Right ventricle myocardium superior (tissue), 1 donor: ENCODE results near the gene ARHGAP24. TPM values are rescaled to one million over a fixed set of nuclear protein-coding genes. Genes with fewer than 3 reads are reported as not detected.

ENCODE experiments used
- ATAC-seq: fragments of 200-7000 bp; cut with Tn5 transposase; one replicate; pipeline ENCODE4 v1.9.1; 2020; ENCODE audit warnings: mild to moderate bottlenecking; ENCODE audit not compliant: poor library complexity
- DNase-seq: peaks from one replicate; pipeline ENCODE4 v3.0.0-alpha.2; 2020
- intact Hi-C: fragments of 100-400 bp; cut with DNase I; formaldehyde crosslinking; loops from one replicate; pipeline ENCODE4 v1.11.2; 2022
- total RNA-seq: library from RNA; stranded (reverse); fragmentation: NEBNext Ultra II Directional; extraction: Animal tissue kit (Norgen Biotek cat#: 25700); gene quantifications from one replicate; pipeline ENCODE4 v1.2.1, GENCODE V29; 2021
- donor health status: DM: no; HTN: yes; CAD: no; lungs with severe emphysema.

Gene ARHGAP24
- total RNA-seq, 1 donor from 2014 or later: 11.1 TPM

DNA sequence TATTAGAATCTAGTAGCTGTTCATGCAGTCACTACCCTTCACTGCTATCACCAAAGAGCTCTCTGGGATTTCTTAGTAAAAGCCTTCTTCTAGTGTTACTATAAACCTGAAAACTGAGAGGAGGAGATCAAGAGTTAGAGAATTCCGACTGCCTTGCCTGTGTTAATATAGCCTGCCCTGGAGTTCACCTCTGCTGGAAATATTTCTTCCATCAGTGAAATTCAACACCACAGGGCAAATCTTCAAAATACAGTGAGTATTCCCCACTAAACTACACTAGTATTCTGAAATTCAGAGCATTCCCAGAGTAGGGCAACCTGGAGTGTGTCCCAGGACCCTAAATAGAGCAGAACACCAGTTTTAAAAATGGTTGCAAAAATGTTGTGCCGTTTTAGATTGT is 301.1 kb downstream of the ARHGAP24 start:
- no peak for ATAC-seq
- intact Hi-C loops: no loop called here
- no peak for DNase-seq

DNA sequence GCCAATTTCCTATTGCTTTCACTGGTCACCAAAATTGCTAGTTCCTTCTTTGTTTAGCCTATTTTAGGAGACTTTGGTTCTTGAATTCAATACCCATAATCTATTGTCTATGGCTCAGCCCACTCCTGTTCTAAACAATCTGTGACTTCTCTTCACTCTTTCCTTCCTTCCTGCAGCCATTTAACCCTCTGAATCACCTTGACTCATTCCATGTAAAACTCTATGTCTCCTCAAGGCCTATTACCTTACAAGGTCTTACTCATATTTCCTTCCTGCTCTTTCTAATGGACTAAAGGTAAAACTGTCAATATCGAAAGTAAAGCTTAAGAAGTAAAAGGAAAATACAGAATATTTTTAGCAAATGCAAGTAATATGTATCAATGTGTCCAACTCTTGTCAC is 301.6 kb downstream of the ARHGAP24 start:
- intact Hi-C loops: no loop called here
- ATAC-seq (no peak), DNase-seq (no peak)

DNA sequence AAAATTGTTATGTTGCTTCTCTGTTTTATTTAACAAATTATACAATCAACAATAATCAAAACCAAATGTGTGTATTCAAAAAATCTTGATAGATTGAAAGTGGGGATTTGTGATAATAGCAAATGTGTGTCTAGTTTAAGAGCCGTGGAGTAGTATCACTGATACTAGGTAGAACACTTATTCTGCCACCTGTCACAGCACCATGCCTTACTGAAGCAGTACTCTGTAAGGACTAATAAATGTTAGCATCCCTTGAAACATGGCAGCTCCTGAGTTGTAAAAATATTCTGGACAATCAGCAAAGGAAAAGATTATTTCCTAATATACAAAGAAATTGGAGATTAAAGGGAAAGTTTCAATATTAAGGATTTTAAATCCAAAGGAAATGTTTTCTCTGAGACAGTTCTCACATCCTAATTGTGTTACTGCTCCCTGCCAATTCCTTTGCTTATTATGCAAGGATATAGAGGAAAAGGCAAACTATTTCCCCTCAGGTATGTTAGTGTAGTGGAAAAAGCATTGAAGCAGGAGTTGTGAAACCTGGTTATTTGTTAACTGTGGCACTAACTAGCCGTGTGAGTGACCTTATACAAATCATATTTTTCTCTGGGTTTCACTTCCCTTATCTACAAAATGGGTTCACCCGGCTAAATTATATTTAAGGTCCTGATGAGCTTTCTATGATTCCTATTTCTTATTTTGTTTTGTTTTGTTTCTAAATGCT is 303.1 kb downstream of the ARHGAP24 start:
- intact Hi-C loops: no loop called here
- ATAC-seq (peak; percentile 48), DNase-seq (no peak)

DNA sequence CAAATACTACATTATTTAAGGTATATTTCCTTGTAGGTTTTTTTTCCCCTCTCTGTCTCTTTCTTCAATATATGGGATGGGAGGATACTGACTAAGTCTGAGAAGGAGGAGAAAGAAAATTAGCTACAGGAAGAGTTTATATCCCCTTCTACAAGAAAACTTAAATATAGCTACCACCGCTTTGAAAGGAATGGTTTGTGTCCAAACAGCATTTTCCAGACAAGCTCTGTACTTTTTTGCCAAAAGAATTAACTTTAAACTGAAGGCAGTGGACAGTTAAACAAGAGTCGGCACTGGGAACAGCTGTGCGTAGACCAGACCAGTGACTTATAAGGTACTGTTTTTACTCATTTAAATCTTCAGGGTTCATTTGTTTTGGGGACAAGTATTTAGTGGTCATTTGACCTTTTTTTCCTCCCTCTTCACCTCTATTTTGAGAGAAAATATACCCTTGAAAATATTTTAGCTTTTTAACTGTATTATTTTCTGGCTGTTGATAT is 303.7 kb downstream of the ARHGAP24 start:
- DNase-seq (no peak), ATAC-seq (peak; percentile 54)
- intact Hi-C loops: no loop called here

DNA sequence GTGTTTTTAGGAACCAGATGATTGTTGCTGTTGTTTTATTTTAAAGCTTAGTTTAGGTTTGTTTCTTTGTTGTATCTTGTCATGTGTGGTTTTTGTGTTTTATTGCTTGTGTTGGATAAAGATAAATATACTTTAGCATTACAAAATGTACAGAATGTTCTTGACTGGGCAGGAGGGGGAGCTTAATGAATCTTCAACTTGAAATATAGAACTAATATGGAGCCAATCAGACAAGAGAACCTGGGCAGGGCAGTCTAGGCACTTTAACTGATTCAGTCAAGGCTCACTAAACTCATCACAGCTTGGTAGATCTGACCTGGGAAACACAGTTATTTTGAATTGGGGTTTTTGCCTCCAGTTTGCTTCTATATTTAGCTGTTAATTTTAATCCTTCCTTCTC is 304.2 kb downstream of the ARHGAP24 start:
- intact Hi-C loops: no loop called here
- DNase-seq (no peak), ATAC-seq (peak; percentile 44)

DNA sequence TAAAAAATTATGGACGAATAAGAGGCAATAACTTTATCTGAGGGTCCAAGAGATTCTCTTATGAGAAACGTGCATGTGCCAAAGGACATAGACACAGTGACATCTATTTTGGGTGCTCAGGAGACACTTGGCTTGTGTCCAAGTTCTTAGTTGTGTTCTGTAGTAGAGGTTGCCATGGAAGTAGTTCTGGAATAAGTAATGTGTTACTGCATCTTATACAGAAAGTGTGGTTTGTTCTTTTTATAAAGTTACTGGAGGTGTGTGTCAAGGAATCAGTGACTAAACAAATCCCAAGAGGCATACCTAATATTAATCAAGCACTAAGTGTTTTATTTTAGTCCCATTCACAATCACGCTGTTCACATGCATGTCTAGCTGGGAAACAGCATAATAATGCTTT is 305.7 kb downstream of the ARHGAP24 start:
- intact Hi-C loops: no loop called here
- ATAC-seq: peak; percentile 80

DNA sequence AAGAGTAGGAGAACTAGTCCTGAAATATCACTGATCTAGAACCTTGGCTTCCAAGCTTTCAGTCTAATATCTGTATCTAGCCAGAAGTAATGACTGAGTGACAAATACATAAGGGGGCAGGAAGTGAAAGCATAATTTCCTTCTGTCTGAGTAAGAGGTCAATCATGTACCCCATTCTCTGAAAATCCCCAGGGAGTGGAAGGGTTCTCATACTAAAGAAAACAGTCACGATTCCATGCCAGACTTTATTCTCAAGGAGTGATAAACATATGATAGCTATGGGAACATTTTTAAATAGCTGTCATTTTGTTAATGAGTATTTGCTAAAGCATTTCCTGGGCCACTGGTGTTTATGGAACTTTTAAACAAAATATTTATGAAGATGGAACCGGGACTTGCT is 308.5 kb downstream of the ARHGAP24 start:
- ATAC-seq (no peak), DNase-seq (no peak)
- intact Hi-C loops: no loop called here

More for the DNA sequence above, 305.7 kb downstream of the ARHGAP24 start:
- no peak for DNase-seq

DNA sequence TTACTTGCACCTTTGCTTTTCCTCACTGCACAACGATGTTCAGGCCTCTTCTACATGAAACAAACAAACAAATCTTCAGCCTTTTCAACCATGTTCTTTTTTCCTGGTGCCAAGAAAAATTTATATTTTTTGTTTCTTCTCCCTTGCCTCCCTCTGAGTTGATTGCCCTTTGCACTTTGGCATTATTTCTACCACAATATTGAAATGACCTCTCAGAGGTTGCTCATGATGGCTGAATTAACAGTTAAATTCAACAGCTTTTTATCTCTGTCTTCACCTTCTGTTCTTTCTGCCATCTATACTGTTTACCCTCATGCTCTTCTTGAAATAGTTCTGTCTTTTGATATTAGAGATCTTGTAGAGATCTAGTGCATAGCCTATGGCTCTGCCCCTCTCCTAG is 308.9 kb downstream of the ARHGAP24 start:
- no peak for DNase-seq
- intact Hi-C loops: no loop called here
- no peak for ATAC-seq

DNA sequence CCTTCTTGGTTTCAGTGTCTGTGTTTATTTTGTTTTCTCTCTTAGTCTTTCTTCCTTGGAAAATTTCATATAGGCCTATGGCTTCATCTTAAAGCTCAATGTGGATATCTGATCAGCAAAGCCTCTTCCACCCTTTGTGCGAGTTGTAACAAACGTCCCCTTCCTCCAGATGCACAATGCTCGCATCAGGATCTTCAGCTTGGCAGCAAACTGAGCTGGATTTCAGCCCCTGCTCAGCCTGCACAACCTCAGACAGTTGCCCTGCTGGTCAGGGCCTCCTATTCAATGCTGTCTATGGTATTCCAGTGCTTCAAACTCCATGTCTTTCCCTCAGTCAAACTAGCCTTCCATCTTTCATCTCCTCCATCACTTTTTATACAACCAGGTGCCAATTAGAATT is 309.4 kb downstream of the ARHGAP24 start:
- ATAC-seq (no peak), DNase-seq (no peak)
- intact Hi-C loops: no loop called here

DNA sequence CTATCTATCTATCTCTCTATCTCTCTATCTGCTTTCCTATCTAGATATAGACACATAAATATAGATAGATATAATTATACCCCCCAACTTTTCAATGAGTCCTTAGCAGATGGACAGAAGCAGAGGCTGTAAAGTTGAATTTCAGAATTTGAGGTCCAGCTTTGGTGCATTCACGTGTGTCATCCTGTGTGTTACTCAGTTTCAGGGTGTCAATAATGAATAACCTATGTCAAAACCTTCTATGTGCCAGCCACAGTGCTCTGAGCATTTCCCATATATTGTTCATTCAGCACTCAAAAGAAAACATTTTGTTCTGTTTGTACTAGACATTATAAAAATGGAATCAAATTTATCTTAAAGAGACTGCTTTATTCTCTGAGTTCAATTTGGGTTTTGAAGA is 310.0 kb downstream of the ARHGAP24 start:
- intact Hi-C loops: no loop called here
- no peak for DNase-seq
- no peak for ATAC-seq

DNA sequence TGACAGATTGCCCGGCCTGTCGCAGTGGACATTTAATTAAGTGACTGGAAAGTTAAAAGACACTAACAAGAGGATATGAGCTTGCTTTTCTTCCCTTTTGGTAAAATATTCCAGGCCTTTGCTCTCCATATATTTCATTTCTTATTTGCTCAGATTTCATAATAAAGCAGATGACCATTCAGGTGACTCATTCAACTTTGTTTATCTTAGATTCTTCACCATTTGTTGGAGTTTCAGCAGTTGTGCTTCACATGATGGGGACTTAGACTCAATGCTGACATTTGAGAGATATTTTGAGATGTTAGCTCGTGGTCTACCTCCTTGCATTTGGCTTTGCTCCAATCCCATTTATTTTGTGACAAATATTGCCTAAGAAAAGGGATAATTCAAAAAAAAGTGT is 312.2 kb downstream of the ARHGAP24 start:
- intact Hi-C loops: no loop called here
- ATAC-seq (no peak), DNase-seq (no peak)

DNA sequence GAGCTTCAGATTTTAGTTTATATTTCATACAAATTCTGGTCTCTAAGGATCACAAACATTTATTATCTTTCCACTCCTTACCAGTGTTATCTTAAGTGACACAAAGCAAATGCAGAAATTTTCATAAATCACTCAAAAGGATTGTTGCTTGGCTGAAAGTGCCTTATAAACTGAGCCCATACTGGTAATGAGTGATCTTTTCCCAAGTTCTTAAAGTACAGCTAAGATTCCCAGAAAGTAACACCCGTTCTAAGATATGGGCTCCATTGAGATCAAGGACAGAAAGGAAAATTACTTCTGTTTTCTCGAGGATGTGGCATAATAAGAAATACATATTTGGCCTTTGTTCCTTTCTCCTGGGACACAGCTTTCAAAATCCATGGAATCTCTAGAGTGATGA is 313.7 kb downstream of the ARHGAP24 start:
- ATAC-seq (no peak), DNase-seq (no peak)
- intact Hi-C loops: no loop called here

DNA sequence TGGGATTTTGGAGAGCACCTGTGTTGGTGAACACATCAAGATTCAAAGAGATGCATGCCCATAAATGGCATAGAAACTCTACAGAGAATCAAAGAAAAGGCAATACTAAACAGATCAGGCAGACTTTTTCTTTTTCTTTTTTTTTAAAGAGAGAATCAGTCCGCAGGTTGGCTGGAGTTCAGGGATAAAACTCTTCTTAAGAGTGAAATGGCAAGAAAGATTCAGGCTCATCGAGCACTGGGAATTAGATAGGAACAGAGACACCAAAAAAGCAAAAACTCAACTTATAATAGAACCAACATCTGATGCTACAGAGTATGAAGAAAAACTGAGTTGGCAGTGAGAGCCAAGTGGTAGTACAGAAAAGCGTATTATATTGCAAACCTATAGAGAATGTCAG is 314.3 kb downstream of the ARHGAP24 start:
- no peak for DNase-seq
- no peak for ATAC-seq
- intact Hi-C loops: no loop called here

DNA sequence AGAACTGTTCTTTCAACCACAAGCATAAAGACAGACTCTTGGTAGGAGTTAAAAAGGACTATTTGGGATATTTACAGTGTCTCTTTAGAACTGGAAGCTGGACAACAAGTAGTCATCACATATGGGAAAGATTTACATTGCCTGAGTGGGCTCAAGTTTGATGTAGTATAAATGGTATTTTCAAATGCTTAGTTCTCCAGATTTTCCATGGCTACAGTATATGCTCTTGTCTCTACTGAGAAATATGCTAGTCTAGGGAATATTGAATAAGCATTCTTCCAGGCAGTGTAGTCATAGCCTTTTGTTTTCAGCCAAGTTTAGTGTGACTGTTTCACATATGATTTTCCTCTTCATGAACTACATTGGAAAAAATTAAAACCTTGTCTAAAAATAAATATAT is 315.6 kb downstream of the ARHGAP24 start:
- ATAC-seq (no peak), DNase-seq (no peak)
- intact Hi-C loops: loop anchor here (10.0 kb wide), 1 partner anchor 254 kb away; no protein-coding TSS in a partner anchor

DNA sequence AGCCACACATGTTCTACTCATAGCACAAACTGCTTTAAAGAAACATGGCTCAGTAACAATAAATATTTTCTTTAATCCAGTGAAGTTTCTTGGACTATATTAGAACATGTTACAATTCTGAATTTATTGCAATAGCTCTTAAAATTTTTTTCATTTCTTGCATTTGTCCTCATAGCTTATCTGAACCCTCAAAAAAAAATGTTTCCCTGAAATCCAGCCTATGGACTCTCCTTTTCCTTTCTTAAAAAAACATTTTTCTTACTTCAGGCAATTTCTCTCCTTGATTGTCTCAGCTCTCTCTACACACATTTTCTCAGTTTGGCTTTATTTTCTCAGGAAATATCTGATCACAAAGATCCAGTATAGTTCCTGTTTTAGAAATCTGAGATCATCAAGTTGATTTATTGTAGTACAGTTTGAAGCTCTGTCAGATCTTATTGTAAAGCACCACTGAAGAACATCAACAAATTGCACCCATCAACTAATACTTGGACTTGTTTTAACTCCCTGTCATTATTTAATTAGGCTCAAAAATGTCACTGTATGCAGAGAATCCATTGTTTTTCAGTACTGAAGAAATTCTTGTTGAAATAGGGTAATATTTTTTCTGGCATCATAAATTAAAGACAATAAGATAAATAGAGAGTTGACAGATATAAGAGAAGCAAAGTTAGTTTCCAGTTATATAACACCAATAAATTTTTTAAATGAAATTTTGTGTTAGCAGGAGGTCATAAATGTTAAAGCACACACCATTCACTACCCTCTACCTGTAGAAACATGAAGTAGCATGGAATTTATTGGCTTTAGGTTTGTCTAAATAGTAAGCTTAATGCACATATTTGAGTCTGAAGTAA is 317.7 kb downstream of the ARHGAP24 start:
- ATAC-seq: no peak
- intact Hi-C loops: loop anchor here (10.0 kb wide), 1 partner anchor 252 kb away; no protein-coding TSS in a partner anchor

DNA sequence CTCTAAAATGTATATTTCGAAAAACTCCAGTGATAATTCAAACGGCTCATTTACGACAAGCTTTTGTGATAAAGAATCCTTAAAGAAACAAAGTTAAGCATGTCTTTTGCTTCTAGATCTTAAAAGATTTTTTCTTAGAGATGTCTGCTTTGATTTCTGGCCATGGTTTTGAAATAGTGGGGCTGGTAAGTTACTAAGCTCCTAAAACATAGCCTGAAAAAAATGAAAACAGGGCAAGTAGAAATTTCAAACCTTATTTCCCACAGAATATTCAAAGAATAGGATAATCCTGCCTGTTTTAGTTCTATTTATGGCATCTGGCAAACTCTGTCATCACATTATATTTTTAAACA is 318.3 kb downstream of the ARHGAP24 start:
- intact Hi-C loops: loop anchor here (10.0 kb wide), 1 partner anchor 252 kb away; no protein-coding TSS in a partner anchor
- ATAC-seq: no peak
- no peak for DNase-seq

More for the DNA sequence above, 317.7 kb downstream of the ARHGAP24 start:
- DNase-seq: no peak

DNA sequence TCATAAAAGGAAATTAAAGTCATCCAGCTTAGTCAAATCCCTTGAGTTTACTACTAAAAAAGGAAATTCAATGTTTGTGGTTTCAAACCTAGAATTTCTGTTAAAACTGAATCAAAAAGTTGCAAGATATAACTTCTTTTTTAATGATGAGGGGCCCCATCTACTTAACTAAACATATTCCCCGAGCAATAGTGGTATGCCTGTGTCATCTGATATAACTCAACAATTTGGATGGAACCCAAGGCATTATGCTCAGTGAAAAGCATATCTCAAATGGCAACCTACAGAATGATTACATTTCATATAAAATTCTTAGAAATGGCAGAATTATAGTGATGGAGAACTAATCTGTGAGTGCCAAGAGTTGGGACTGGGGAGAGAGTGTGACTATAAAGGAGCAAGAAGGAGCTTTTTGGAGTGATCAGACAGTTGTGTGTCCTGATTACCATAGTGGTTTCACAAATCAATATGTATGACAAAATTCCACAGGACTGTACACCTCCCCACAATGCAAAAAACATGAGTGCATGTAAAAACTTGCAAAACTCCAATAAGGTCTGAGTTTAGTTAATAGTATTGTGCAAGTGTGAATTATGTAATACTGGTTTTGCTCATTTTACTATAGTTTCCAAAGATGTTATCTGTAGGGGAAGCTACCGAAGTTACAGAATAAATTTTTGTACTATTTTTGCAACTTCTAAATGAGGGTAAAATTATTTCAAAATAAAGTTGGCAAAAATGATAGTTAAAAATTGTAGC is 323.2 kb downstream of the ARHGAP24 start:
- DNase-seq (no peak), ATAC-seq (no peak)
- intact Hi-C loops: loop anchor here (5.0 to 10.0 kb wide), 2 partner anchors 169 to 247 kb away; no protein-coding TSS in a partner anchor

DNA sequence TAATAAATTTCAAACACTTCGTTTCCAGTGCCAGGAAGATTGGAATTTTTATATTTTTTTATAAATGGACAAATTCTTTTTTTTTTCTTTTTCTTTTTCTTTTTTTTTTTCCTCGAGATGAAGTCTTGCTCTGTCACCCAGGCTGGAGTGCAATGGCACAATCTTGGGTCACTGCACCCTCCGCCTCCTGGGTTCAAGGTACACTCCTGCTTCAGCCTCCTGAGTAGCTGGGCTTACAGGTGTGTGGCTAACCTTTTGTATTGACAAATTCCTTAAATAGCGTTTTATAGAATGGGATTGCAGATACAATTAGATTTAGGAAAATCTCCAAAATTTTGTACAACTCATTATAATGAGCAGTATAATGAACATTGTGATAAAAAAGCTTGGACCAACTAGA is 328.9 kb downstream of the ARHGAP24 start:
- no peak for DNase-seq
- no peak for ATAC-seq
- intact Hi-C loops: no loop called here

DNA sequence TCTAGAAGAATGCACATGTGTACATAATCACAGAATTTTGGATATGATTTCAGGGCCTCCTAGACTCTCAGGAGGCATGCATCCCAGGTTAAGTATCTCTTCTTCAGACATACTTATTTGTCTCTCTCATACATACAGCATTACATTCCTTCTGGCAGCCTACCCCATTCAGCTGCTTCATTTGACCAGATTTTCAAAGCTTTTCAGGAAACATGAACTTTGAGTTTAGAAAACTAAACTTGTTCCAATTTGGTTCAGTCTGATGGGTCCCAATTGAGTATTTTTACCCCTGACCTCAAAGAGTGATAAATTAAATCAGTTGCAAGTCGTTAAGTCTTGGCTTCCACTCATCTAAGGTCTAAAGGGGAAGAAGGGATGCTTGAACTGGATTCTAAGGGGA is 330.9 kb downstream of the ARHGAP24 start:
- intact Hi-C loops: no loop called here
- ATAC-seq: no peak
- no peak for DNase-seq
